HCT116 (cell line): ENCODE data around the gene PRKCA. TPM values are rescaled to one million over a fixed set of nuclear protein-coding genes. Genes with fewer than 3 reads are reported as not detected.

Source experiments
- ATAC-seq: fragments of 200-7000 bp; cut with Tn5 transposase; 2 replicates; pipeline ENCODE4 v1.9.1; 2020; ENCODE audit warnings: mild to moderate bottlenecking, moderate library complexity
- BruUV-seq: library from RNA; stranded (reverse); fragments of 400-500 nt; replicated peaks from 2 replicates; lab custom pipeline; 2021; lab: Mats Ljungman, UMichigan
- CTCF ChIA-PET: fragments of 300-600 bp; sonication (Branson Sonifier 250); formaldehyde crosslinking; loops from one replicate; lab custom pipeline; 2021; ENCODE audit warnings: antibody characterized with exemption; lab: Charles Lee
- POLR2A ChIA-PET: fragments of 300-600, 350-600 bp; sonication (Branson Sonifier 250); formaldehyde crosslinking; loops from one replicate; lab custom pipeline; 2021; ENCODE audit warnings: antibody characterized with exemption; lab: Charles Lee
- RAD21 ChIA-PET, 2 experiments: fragments of 300-600 bp; sonication (Branson Sonifier 250); formaldehyde crosslinking; loops; one replicate each; lab custom pipeline; 2023; ENCODE audit warnings: low total read pairs in 2 of 2; ENCODE audit not compliant: uncharacterized antibody in 2 of 2, unreplicated experiment in 2 of 2, low non-redundant PET in 1 of 2; lab: Charles Lee
- DNase-seq: peaks from one replicate; pipeline ENCODE4 v3.0.0-alpha.2; 2010; ENCODE audit warnings: low read depth, low spot score
- H2AFZ ChIP-seq: fragments of 200-600 bp; shearing (Covaris generic), sonication (generic); 2 replicates; pipeline ENCODE4 v1.6.1; 2017; ENCODE audit warnings: low read depth, mixed run types, mixed read lengths, antibody characterized with exemption, low read length; ENCODE audit not compliant: poor library complexity, severe bottlenecking
- H3K27ac ChIP-seq: 2 replicates; pipeline ENCODE4 v1.5.1; 2012; ENCODE audit warnings: low read depth, low read length
- H3K27me3 ChIP-seq: fragments of 200-600 bp; sonication (generic); 2 replicates; pipeline ENCODE4 v1.6.1; 2016; ENCODE audit warnings: mixed run types, low read length, mixed read lengths; ENCODE audit not compliant: insufficient read depth
- H3K36me3 ChIP-seq, 2 experiments: fragments of 200-500 bp in 1 of 2; fragments of 200-600 bp in 1 of 2; sonication (Bioruptor generic) in 1 of 2; sonication (generic) in 1 of 2; 2 replicates each; pipeline versions ENCODE4 v1.5.1 to v1.6.1; 2014 to 2016; ENCODE audit warnings: low read length in 2 of 2, inconsistent platforms in 1 of 2, mixed read lengths in 1 of 2, mixed run types in 1 of 2; ENCODE audit not compliant: insufficient read depth in 2 of 2, control insufficient read depth in 1 of 2
- H3K4me1 ChIP-seq, 2 experiments: fragments of 200-600 bp in 1 of 2; sonication (generic) in 1 of 2; 2 replicates each; pipeline versions ENCODE4 v1.5.1 to v1.6.1; 2012 to 2017; ENCODE audit warnings: low read length in 2 of 2, inconsistent platforms in 1 of 2, mild to moderate bottlenecking in 1 of 2, mixed read lengths in 1 of 2, mixed run types in 1 of 2, moderate library complexity in 1 of 2; ENCODE audit not compliant: insufficient read depth in 2 of 2, control insufficient read depth in 1 of 2
- H3K4me2 ChIP-seq: fragments of 200-600 bp; sonication (generic); 2 replicates; pipeline ENCODE4 v1.6.1; 2017; ENCODE audit warnings: mixed run types, low read length, mixed read lengths
- H3K4me3 ChIP-seq, 2 experiments: fragments of 200-600 bp in 1 of 2; sonication (generic) in 1 of 2; replicated peaks in 1 of 2; 2 replicates each; pipeline ENCODE4 v1.5.1; 2011 to 2016; ENCODE audit warnings: low read length in 2 of 2, control low read depth in 1 of 2, low read depth in 1 of 2, mild to moderate bottlenecking in 1 of 2, mixed read lengths in 1 of 2, mixed run types in 1 of 2
- H3K79me2 ChIP-seq: fragments of 200-600 bp; sonication (generic); 2 replicates; pipeline ENCODE4 v1.6.1; 2017; ENCODE audit warnings: mild to moderate bottlenecking, mixed run types, low read length, moderate library complexity, mixed read lengths; ENCODE audit not compliant: insufficient read depth
- H3K9ac ChIP-seq: fragments of 200-600 bp; sonication (generic); 2 replicates; pipeline ENCODE4 v1.6.1; 2016; ENCODE audit warnings: low read length, mixed read lengths
- H3K9me2 ChIP-seq: fragments of 200-600 bp; sonication (generic), shearing (Covaris generic); 2 replicates; pipeline ENCODE4 v1.6.1; 2017; ENCODE audit warnings: mixed run types, mild to moderate bottlenecking, moderate library complexity; ENCODE audit not compliant: insufficient read depth
- H3K9me3 ChIP-seq, 2 experiments: fragments of 200-500 bp in 1 of 2; fragments of 200-600 bp in 1 of 2; sonication (Bioruptor generic) in 1 of 2; sonication (generic) in 1 of 2; 2 replicates each; pipeline ENCODE4 v1.6.1; 2014 to 2017; ENCODE audit warnings: low read length in 2 of 2, mixed read lengths in 2 of 2, inconsistent platforms in 1 of 2, low read depth in 1 of 2, mild to moderate bottlenecking in 1 of 2, mixed run types in 1 of 2, moderate library complexity in 1 of 2; ENCODE audit not compliant: control insufficient read depth in 1 of 2, insufficient read depth in 1 of 2
- H4K20me1 ChIP-seq: fragments of 200-600 bp; sonication (generic), shearing (Covaris generic); 2 replicates; pipeline ENCODE4 v1.6.1; 2017; ENCODE audit warnings: mixed run types, mild to moderate bottlenecking, moderate library complexity; ENCODE audit not compliant: insufficient read depth
- CEBPB ChIP-seq: IDR thresholded peaks from 2 replicates; pipeline ENCODE4 v1.6.1; 2012; ENCODE audit warnings: low read depth
- EGR1 ChIP-seq: IDR thresholded peaks from 2 replicates; pipeline ENCODE4 v1.6.1; 2012; ENCODE audit warnings: low read depth
- EZH2 ChIP-seq: fragments of 200-600 bp; sonication (generic); IDR thresholded peaks from 2 replicates; pipeline ENCODE4 v1.6.1; 2017; ENCODE audit warnings: antibody characterized with exemption, mixed run types
- EZH2phosphoT487 ChIP-seq: fragments of 200-600 bp; IDR thresholded peaks from 2 replicates; pipeline ENCODE4 v1.6.1; 2018; ENCODE audit warnings: antibody characterized with exemption, borderline replicate concordance
- FOSL1 ChIP-seq: IDR thresholded peaks from 2 replicates; pipeline ENCODE4 v1.6.1; 2012; ENCODE audit warnings: low read depth
- RAD21 ChIP-seq: IDR thresholded peaks from 2 replicates; pipeline ENCODE4 v1.6.1; 2012; ENCODE audit warnings: low read depth, mild to moderate bottlenecking
- SRF ChIP-seq: IDR thresholded peaks from 2 replicates; pipeline ENCODE4 v1.6.1; 2012; ENCODE audit warnings: low read depth
- TCF7L2 ChIP-seq: IDR thresholded peaks from 2 replicates; pipeline ENCODE4 v1.7.0; 2011; ENCODE audit warnings: borderline replicate concordance, inconsistent platforms; ENCODE audit not compliant: insufficient read depth, insufficient read length; ENCODE audit errors: extremely low read depth
- ZFX ChIP-seq: fragments of 450-650 bp; IDR thresholded peaks from 2 replicates; pipeline ENCODE4 v1.6.1; 2017
- ZNF274 ChIP-seq: fragments of 200-500 bp; sonication (Bioruptor generic); IDR thresholded peaks from 2 replicates; pipeline ENCODE4 v1.6.1; 2014; ENCODE audit warnings: mild to moderate bottlenecking, low read depth, low read length, inconsistent platforms
- intact Hi-C: fragments of 100-400 bp; cut with micrococcal nuclease; formaldehyde crosslinking; loops from 2 replicates; pipeline ENCODE4 v1.10.0; 2022
- total RNA-seq: library from RNA; stranded (reverse); gene quantifications from one replicate; pipeline ENCODE4 v1.2.1, GENCODE V29; 2021; ENCODE audit not compliant: unreplicated experiment
- TF ChIP-seq, protein P1 (sequence below): IDR thresholded peaks from 2 replicates; pipeline ENCODE4 v1.6.1; 2011; ENCODE audit warnings: mild to moderate bottlenecking, low read length, moderate library complexity; ENCODE audit not compliant: insufficient replicate concordance; ENCODE audit errors: extremely low read depth
- TF ChIP-seq, protein P2 (sequence below): IDR thresholded peaks from 2 replicates; pipeline ENCODE4 v1.6.1; 2012
- TF ChIP-seq, protein P3 (sequence below), 3 experiments: fragments of 200-600 bp in 1 of 3; sonication (generic) in 1 of 3; IDR thresholded peaks in 2 of 3; conservative IDR thresholded peaks in 1 of 3; 2 replicates each; pipeline ENCODE4 v1.5.1; 2012 to 2017; ENCODE audit warnings: low read depth in 2 of 3, low read length in 2 of 3, antibody characterized with exemption in 1 of 3, borderline replicate concordance in 1 of 3, control low read depth in 1 of 3, mild to moderate bottlenecking in 1 of 3, mixed read lengths in 1 of 3, mixed run types in 1 of 3, moderate library complexity in 1 of 3; ENCODE audit not compliant: insufficient read depth in 1 of 3
- TF ChIP-seq, protein P4 (sequence below): IDR thresholded peaks from 2 replicates; pipeline ENCODE4 v1.6.1; 2012; ENCODE audit warnings: low read depth

The PRKCA gene
- total RNA-seq, 1 experiment from 2014 or later, result 18.8 TPM

DNA sequence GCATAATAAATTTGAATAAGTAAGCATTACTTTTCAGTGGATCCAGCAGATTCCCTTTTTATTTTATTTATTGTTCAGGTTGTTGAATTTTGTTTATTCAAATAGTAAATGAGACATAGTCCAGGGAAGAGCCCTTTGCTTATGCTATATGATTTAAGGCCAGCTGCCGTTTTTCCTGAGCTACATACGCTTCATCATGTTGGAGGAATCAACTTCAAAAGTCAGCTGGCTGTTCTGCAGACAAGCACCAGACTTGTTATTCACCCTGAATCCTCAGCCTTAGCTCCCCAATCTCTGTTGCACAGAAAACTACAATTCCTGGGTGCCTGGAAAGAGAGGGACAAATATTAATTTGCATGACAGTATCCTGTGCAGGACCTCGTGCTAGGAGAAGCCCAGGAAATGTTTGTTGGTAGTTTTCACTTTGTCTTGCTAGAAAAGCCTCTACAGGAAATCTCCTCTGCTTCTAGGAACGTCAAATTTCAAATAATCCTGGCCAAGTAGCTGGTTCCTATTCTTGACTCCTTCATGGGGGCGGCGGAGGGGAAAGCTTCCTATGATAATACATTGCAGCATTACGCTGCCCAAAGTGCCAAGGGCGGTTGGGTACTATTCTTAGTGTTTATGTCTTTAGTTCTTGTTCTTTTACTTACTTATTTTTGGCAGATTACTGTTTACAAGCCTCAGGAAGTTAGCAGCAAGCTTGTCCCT, 101.6 kb downstream of the PRKCA start:
- no peaks in the 10 kb centered on the region for H3K36me3 ChIP-seq
- ATAC-seq (no peak), DNase-seq (no peak)
- POLR2A ChIA-PET, result interaction anchor here (1.2 kb wide), 1 partner anchor 30 kb away, joined by 3 read pairs; no protein-coding TSS in a partner anchor
- no TSS peak for BruUV-seq
- H3K9ac ChIP-seq, result no peak overlapping the region
- RAD21 ChIA-PET, result no interaction called here
- H2AFZ ChIP-seq, result no peak overlapping the region
- TF ChIP-seq FOSL1 (no peak), EGR1 (no peak), CEBPB (no peak), SRF (no peak), EZH2 (no peak), TCF7L2 (no peak), ZFX (no peak), EZH2phosphoT487 (no peak), RAD21 (no peak), ZNF274 (no peak)
- TF ChIP-seq, protein P1, sequence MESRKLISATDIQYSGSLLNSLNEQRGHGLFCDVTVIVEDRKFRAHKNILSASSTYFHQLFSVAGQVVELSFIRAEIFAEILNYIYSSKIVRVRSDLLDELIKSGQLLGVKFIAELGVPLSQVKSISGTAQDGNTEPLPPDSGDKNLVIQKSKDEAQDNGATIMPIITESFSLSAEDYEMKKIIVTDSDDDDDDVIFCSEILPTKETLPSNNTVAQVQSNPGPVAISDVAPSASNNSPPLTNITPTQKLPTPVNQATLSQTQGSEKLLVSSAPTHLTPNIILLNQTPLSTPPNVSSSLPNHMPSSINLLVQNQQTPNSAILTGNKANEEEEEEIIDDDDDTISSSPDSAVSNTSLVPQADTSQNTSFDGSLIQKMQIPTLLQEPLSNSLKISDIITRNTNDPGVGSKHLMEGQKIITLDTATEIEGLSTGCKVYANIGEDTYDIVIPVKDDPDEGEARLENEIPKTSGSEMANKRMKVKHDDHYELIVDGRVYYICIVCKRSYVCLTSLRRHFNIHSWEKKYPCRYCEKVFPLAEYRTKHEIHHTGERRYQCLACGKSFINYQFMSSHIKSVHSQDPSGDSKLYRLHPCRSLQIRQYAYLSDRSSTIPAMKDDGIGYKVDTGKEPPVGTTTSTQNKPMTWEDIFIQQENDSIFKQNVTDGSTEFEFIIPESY, result no peak
- TF ChIP-seq, protein P2, sequence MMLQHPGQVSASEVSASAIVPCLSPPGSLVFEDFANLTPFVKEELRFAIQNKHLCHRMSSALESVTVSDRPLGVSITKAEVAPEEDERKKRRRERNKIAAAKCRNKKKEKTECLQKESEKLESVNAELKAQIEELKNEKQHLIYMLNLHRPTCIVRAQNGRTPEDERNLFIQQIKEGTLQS, result no peak
- TF ChIP-seq, protein P3, sequence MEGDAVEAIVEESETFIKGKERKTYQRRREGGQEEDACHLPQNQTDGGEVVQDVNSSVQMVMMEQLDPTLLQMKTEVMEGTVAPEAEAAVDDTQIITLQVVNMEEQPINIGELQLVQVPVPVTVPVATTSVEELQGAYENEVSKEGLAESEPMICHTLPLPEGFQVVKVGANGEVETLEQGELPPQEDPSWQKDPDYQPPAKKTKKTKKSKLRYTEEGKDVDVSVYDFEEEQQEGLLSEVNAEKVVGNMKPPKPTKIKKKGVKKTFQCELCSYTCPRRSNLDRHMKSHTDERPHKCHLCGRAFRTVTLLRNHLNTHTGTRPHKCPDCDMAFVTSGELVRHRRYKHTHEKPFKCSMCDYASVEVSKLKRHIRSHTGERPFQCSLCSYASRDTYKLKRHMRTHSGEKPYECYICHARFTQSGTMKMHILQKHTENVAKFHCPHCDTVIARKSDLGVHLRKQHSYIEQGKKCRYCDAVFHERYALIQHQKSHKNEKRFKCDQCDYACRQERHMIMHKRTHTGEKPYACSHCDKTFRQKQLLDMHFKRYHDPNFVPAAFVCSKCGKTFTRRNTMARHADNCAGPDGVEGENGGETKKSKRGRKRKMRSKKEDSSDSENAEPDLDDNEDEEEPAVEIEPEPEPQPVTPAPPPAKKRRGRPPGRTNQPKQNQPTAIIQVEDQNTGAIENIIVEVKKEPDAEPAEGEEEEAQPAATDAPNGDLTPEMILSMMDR (IDR thresholded peaks at IDR 0.05 in 2 of 3, conservative IDR thresholded peaks at IDR 0.05 in 1 of 3; ENCODE audit: borderline replicate concordance in 1 of 3, insufficient read depth in 1 of 3, low read depth in 2 of 3, low read length in 2 of 3), result no peak
- TF ChIP-seq, protein P4, sequence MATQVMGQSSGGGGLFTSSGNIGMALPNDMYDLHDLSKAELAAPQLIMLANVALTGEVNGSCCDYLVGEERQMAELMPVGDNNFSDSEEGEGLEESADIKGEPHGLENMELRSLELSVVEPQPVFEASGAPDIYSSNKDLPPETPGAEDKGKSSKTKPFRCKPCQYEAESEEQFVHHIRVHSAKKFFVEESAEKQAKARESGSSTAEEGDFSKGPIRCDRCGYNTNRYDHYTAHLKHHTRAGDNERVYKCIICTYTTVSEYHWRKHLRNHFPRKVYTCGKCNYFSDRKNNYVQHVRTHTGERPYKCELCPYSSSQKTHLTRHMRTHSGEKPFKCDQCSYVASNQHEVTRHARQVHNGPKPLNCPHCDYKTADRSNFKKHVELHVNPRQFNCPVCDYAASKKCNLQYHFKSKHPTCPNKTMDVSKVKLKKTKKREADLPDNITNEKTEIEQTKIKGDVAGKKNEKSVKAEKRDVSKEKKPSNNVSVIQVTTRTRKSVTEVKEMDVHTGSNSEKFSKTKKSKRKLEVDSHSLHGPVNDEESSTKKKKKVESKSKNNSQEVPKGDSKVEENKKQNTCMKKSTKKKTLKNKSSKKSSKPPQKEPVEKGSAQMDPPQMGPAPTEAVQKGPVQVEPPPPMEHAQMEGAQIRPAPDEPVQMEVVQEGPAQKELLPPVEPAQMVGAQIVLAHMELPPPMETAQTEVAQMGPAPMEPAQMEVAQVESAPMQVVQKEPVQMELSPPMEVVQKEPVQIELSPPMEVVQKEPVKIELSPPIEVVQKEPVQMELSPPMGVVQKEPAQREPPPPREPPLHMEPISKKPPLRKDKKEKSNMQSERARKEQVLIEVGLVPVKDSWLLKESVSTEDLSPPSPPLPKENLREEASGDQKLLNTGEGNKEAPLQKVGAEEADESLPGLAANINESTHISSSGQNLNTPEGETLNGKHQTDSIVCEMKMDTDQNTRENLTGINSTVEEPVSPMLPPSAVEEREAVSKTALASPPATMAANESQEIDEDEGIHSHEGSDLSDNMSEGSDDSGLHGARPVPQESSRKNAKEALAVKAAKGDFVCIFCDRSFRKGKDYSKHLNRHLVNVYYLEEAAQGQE, result no peak
- CTCF ChIA-PET, result interaction anchor here (1.2 kb wide), 1 partner anchor 163 kb away, joined by 3 read pairs; no protein-coding TSS in a partner anchor
- intact Hi-C loops, result no loop called here
- H3K9me3 ChIP-seq, result 0 out of 4 replicates have a peak, but pooled peaks cover 0 to 3% of the 10 kb centered on the region in 2 experiments
- no peak overlapping the region for H3K4me3 ChIP-seq
- H3K27me3 ChIP-seq, result no peaks in the 10 kb centered on the region
- no peaks in the 10 kb centered on the region for H4K20me1 ChIP-seq
- H3K79me2 ChIP-seq, result no peaks in the 10 kb centered on the region
- no peak overlapping the region for H3K4me2 ChIP-seq
- H3K9me2 ChIP-seq, result no peaks in the 10 kb centered on the region
- no peaks in the 10 kb centered on the region for H3K4me1 ChIP-seq
- H3K27ac ChIP-seq, result no peak overlapping the region
